HS-27A (cell line): ENCODE data around the gene TNFSF15.

Experiments used
- DNase-seq: peaks from one replicate; pipeline ENCODE4 v3.0.0-alpha.2; 2012; ENCODE audit warnings: low read depth, missing footprints

The TNFSF15 gene

DNA sequence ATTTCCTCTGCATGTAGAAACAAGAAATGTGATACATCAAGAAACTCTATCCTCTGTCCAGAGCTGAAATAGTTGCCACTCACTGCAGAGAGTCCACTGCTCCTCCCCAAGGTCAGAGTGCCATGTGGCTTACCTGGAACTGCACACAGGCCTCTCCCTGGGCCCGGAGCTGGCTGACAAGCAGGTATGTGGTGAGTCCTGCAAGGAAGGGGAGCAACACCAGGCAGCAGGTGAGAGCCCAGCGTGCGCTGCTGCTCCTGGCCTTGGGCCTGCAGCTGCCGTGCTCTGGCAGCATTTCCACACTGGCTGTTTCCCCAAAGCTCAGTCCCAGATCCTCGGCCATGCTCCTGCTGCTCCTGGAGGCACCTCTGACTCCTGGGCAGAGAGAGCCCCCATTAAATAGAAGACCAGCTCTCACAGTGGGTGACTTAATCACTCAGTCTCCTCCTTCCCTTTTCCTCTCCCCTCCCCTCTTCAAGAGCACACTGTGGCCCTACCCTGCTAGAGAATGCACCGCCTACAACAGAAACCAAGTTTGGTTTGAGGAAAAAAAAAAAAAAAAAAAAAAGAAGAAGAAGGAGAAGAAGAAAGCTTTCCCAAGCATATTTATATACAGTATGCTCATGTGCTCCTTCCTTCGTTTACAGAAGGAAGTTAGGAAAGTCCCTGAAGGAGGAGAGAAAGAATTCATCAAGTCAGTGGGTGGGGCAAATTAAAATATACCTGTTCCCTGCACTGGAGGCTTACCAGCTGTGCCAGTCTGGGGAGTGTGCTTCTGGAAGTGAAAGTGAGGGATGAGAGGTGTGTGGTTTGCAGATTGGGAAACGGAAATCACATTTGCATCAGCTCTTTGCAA lies at the start of gene TNFSF15:
TSS of gene TNFSF15 (minus strand) at position 370 of the 856 bp plus-strand sequence. CDS start at position 343, 27 bp downstream.
- no peak for DNase-seq

DNA sequence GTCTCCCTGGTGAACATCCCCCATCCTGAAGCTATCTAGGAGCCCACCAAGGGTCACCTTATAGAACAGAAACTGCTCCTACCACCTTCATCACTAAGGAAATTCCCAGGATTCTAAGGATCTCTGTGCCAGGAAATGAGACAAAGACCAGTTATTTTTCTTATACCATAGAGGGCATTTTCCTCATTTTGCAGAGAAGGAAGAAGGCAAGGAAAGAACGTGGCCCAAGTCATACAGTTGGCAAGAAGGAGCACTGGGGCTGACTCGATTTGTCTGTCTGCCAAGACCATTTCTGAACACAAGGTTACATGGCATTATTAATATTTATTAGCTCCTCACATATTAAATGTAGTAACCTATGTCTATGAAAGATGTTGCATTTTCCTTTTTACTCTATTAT lies 49.6 kb upstream of the TNFSF15 start:
- no peak for DNase-seq

DNA sequence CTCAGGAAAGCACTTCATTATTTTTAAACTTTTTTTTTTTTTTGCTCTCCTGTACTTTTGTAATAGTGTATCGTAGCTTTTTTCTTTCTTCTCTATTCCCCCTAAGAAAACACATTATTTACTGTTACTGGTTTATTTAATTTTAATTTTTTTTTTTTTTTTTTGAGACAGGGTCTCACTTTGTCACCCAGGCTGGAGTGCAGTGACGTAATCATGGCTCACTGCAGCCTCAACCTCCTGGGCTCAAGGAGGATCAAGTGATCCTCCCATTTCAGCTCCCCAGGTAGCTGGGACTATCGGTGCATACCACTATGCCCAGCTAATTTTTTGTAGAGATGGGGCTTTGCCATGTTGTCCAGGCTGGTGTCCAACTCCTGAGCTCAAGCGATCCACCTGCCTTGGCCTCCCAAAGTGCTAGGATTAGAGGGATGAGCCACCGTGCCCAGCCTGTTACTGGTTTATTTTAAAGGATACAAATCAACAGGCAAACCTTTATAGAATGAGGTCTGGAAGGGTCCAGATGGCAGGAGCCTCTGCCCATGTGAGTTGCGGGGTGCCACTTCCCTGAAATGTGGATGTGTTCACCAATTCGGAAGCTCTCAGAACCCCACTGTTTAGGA lies 49.0 kb upstream of the TNFSF15 start:
- DNase-seq, result no peak

DNA sequence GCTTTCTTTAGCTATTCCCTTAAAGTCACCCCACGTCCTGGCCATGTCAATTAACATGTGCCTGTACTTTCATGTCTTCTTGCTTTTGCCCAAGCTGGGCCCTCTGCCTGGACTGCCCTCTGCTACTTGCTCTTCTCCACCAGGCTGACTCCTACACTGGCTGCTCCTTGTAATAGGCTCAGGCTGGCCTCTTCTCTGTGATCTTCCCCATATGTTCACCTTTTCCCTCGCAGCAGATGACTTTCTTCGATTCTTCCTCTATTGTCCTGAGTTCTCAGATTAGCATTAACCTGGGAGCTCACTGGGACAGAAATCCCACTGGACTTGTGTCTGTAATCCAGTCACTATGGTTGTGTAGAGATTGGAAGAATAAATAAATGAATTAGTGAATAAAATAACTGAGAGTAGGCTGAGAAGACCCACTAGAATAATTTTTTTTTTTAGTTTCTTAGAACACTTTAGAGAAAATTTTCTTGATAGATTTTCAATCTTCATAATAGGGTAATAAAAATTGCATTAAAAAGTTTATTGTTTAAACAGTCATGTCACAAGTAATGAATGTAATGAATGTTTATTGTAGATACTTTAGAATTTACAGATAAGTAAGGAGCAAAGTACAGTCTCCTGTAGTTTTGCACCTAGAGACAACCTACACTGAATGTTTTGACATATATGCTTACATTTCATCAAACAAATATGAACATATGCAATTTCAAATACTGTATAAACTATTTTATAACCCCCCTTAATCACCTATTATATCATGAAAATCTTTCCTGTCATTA lies 47.4 kb upstream of the TNFSF15 start:
- no peak for DNase-seq

DNA sequence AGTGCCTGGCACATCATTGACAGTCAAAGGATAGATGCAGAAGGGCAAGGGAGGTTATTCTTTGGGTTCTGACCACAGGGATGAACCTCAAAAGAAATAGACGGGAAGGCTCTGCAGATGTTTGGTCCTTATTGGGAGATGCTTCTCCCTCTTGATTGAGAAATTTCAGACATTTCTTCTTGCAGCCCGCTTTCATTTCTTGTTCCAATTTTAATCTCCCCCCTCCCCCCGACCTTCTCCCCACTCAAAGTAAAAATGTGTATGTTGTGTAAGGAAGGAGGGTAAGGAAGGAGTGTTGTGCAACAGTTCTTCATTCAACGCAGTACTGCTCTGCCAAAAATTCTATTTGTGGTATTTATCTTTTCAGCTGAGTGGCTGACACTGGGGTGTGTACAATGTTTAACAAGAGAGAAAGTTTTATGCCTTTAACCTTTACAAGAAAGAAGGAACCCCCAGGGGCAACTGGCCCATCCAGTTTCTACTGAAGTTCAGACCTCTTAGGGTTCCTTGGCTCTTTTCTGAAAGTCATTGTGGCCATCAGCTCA lies 46.3 kb upstream of the TNFSF15 start:
- DNase-seq, result no peak

DNA sequence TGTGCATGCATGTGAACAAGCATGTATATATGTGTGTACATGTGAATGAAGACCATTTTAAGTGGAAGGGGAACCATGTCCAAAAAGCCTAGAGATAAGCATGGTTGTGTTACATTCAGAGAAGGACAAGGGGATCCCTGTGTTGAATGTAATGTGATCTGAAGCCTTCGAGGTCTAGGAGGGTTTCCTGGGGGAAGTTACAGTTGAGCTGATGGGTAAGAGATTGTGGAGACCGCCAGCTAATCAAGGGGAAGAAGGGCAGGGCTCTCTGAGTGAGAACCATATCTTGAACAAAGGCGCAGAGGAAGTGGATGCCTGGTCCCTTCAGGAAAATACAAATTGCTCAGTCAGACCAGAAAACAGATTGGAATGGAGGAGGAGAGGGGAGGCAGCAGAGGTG lies 45.5 kb upstream of the TNFSF15 start:
- DNase-seq, result no peak

DNA sequence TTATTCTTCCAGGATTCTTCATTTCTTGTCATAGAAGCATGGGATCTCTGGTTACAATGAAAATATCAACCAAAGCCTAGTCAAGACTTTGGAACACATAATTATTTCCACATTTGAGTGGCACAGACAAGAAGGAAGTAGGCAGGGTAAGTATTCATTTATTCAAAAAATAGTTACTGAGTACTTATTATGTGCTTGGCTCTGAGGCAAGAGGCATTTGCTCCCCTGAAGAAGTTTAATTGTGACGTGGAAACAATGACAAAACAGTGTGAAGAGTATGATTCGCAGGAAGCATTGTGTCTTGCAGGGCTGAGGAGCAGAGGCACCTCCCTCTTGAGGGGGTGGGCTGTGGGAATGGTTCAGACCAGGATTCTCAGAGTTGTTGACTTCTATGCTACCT lies 45.0 kb upstream of the TNFSF15 start:
- DNase-seq, result no peak

DNA sequence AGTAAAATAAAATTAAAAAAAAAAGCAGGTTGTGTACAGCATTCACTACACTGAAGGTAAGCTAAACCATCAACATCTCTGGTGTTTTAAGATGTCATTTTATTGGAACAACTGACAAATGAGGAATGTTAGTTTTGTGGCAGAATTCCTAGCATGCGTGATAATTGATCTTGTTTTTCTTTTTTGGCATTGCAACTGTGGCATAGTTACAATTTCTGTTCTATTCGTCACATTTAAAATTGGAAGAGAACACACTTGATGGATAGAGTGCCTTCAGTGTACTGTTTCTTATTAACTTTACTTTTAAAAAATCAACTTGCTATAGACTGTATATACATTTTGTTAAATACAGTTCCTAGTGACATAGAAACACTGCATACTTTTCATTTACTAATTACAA lies 43.6 kb upstream of the TNFSF15 start:
- DNase-seq, result no peak

DNA sequence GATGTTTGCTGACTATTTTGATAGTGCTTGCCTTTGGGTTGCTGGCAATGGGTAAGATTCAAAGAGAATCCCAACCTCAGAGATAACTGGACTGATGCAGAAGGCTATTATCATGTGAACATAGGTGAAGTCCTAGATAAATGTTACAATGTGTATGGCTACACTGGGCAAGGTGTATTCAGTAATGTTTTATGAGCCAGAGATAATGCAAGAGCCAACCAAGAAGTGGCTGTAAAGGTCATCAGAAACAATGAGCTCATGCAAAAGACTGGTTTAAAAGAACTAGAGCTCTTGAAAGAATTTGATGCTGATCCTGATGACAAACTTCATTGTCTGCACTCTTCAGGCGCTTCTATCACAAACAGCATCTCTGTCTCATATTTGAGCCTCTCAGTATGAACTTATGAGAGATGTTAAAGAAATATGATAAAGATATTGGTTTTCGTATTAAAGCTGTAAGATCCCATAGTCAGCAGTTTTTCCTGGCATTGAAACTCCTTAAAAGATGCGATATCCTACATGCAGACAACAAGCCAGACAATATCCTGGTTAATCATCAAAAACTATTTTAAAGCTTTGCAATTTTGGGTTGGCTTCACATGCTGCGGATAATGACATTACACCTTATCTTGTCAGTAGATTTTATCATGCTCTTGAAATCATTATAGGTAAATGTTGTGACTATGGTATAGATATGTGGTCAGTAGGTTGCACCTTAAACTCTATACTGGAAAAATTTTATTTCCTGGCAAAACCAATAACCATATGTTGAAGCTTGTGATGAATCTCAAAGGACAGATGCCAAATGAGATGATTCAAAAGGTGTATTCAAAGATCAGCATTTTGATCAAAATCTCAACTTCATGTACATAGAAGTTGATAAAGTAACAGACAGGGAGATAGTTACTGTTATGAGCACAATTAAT lies 41.9 kb upstream of the TNFSF15 start:
- DNase-seq, result no peak

DNA sequence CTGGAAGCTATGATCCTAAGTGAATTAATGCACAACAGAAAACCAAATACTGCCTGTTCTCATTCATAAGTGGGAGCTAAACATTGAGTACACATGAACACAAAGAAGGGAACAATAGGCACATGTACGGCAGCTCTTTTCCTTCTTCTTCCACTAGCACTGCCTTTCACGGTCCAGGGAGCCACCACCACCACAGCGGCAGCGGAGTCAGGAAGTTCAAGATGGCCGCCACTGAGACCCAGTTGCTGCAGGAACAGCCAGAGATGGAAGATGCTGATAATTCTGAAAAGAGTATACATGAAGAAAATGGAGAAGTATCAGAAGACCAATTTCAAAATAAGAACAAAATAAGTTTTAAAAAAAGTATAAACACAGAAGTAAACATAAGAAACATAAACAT lies 39.5 kb upstream of the TNFSF15 start:
- DNase-seq, result no peak

DNA sequence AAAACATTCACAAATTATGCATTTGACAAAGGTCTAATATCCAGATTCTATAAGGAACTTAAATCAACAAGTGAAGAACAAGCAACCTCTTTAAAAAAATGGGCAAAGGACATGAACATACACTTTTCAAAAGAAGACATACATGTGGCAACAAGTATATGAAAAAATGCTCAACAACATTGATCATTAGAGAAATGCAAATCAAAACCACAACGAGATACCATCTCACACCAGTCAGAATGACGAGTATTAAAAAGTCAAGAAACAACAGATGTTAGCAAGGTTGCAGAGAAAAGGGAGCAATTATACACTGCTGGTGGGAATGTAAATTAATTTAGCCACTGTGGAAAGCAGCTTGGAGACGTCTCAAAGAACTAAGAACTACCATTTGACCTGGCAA lies 38.9 kb upstream of the TNFSF15 start:
- DNase-seq, result no peak

DNA sequence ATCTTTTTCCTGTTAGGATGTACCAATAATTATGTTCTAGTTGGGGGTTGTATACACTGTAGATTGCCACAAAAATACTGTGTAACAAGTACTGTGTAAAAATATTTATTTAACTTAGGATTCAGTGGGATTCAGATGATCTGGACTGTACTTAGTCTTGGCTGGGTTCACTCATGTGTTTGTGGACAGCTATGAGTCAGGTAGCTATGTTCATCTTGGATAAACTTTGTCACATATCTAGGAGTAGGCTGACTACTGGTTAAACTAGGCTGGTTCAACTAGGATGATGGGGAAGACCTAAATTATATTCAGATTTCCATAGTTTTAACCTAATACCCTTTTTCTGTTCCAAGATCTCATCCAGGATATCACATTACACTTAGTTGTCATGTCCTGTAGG lies 32.1 kb upstream of the TNFSF15 start:
- no peak for DNase-seq

DNA sequence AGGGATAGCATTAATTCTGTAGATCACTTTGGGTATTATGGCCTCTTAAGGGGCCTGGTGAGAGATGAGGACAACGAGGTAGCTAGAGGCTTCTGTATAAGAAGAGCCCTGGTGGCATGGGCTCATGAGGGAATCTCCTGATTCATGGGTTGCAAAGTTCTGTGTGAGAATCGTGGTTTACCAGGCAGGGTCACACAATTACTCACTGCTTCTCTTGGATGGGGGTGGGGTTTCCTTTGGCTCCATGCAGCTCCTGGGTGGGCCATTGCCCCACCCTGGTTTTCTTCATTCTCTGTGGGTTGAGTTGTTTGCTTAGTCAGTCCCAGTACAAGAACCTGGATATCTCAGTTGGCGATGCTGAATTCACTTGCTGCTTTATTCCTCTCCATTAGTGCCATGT lies 30.9 kb upstream of the TNFSF15 start:
- no peak for DNase-seq

DNA sequence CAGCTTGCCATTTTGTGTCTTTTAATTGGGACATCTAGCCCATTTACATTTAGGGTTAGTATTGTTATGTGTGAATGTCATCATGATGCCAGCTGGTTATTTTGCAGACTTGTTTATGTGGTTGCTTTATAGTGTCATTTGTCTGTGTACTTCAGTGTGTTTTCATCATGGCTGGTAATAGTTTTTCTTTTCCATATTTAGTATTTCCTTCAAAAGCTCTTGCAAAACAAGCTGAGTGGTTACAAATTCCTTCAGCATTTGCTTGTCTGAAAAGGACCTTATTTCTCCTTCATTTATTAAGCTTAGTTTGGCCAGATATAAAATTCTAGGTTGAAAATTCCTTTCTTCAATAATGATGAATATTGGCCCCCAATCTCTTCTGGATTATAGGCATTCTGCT lies 28.5 kb upstream of the TNFSF15 start:
- no peak for DNase-seq

DNA sequence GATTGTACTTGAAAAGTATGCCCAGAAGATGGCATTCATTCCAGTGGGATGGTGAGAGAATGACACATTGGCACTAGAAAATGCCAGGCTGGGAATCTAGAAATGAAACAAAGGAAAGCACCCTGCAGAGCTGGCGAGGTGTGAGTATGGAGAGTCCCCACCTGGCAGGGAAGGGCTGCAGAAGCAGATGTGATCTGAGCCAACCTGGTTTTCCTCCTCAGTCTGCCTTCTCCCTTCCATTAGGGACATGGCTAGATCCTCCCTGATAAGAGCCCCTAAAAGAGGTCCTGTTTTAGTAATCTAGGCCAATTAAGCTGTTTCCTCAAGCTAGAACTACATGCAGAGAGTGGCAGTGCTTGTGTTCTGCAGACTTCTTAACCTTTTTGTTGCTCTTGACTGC lies 24.7 kb upstream of the TNFSF15 start:
- DNase-seq, result no peak

DNA sequence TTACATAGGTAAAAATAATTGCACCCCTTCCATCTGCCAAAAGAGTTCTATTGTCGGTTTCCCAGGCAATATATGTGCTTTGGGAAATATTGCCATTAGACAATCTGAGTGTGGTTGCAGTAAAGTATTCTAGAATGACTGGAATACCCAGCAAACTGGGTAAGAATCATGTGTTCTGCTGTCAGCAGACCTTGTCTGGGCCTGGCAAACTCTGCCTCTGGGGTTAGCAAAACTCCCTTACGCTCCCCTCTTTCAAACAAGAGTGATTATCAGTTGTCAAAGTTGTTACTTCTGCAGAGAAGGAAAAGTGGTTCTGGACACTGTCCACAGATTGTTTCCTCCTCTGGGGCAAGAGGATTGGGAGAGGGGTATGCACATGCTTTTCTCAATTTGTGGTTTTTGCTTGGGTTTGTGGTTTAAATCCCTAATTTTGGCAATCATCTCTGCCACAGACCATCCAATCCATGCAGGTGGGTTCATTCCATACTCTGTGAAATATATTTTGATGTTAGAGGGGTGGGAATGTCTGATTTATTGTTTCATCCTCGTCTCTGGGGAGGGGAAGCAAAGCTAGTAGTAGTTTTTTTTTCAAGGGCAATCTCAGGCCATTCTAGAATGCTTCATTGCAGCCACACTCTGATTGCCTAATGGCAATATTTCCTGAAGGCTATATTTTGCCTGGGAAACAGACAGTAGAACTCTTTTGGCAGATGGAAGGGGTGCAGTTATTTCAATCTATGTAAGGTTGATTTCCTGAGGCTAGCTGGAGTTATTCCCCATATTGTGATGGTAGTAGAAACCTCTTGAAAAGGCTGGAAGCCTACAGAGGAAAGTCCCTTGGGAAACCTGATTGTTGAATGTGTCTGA lies 24.0 kb upstream of the TNFSF15 start:
- no peak for DNase-seq

DNA sequence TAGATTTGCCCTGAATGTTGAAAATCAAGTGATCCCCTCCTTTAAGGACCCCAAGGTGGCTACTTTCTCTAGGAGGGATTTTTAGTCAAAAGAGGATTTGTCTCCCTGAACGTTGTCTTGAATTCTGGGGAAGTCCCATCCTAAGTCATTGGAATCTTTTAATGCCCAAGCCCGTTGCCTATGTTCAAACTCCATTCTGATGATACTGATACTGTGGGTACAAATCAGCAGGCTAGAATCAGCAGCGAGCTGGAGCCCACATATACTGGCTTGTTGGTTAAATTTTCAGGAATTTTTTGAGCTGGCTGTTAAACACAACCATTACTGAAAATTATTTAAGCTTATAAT lies 22.4 kb upstream of the TNFSF15 start:
- no peak for DNase-seq

DNA sequence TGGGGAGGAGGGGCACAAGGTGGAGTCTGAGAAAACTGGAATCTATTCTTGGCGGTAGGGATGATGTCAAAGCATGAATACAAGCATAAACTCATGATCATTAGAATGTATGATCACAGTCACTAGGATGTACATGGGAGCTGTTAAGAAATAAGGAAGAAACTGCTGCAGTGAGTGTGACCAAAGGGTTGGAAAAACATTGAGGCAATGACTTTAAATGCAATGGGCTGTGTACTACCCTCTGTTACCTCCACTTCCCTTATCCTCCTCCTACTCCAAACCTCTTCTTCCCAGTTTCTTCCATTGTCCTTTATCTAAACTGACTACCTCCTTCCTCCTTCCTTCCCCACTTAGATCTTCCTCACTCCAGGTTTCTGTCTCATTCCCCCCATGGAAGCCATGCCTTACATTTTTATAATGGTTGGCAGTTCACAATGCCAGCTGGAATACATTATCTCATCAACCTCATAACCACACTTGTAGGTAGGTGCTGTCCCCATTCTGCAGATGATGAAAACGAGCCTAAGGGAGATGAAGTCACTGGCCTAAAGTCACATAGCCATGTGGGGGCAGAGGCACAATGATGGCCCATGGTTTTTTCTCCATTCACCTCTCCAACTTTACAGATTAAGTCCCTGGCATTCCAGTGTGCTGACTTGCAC lies 21.9 kb upstream of the TNFSF15 start:
- no peak for DNase-seq

DNA sequence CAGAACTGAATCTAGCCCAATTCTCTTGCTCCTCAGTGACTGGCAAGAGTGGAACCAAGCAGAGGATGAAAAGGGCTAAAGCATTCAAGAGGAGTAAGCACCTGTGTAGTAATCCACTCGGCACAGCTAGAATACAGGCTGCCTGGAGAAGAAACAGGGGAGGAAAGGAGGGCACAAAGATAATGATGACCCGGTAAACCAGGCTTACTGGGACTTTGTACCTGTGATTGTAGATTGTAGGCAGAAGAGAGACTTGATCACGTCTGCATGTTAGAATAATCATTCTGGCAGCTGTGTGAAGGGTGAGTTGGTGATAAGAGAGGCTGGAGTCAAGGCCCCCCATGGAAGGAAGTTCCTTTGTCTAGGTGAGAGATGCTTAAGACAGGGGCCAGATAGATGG lies 20.6 kb upstream of the TNFSF15 start:
- no peak for DNase-seq

DNA sequence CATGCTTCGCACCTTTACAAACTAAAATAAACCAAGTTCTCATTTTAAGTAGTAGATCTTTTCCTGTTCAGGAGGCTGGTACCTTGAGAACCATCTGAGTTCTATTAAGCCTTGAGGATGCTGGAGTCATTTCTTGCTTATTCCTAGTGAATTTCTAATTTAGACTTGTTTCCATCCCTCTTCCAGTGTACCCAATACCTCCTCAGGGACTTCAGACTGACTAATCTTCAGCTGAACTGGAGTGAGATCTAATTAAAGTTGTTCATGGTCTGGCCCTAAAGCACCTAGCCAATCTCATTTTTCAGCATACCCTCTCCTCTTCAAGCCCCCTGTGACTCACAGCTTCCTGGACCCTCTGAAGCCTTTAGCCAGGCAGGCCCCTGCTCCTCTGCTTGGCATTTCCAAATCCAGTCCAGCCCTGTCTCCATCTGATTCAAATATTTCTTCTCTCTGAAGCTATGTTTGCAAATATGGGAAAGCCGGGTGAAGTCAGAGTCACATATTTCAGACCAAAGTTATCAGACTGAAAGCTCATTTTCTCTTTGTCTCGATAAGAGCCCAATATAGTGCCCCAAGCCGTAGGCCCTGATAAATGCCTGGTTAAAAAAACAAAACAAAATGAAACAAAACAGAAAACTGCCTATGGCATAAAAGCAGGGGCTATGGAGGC lies 19.4 kb upstream of the TNFSF15 start:
- DNase-seq, result no peak
